DLD1 (cell line): ENCODE data around the gene CNTN1.
"Not testable (repeated sequence)": the region's sequence is repeated elsewhere in the genome, so short reads cannot be mapped to it uniquely, and the experiment has no call there.

ENCODE experiments used
- in situ Hi-C: cut with HindIII; loops from 2 replicates; pipeline ENCODE4 v1.10.0; 2017; ENCODE audit warnings: low sequenced_read_pairs

CNTN1 gene

GRCh38 chr12:41019461-41019860, 327.2 kb downstream of the CNTN1 start:
- in situ Hi-C loops, result no loop called here

- in situ Hi-C loops, result no loop called here
These were observed 331.6 kb downstream of the CNTN1 start for GRCh38 chr12:41023836-41024235.

GRCh38 chr12:41026151-41026550, 333.9 kb downstream of the CNTN1 start:
- in situ Hi-C loops, result no loop called here

GRCh38 chr12:41032386-41032785, 340.1 kb downstream of the CNTN1 start:
- in situ Hi-C loops, result no loop called here

GRCh38 chr12:41034686-41035085, 342.4 kb downstream of the CNTN1 start:
- in situ Hi-C loops, result no loop called here

GRCh38 chr12:41039461-41039860, 347.2 kb downstream of the CNTN1 start:
- in situ Hi-C loops, result no loop called here

- in situ Hi-C loops, result no loop called here
These were observed 353.3 kb downstream of the CNTN1 start for GRCh38 chr12:41045509-41045908.

GRCh38 chr12:41049033-41049432, 356.8 kb downstream of the CNTN1 start:
- in situ Hi-C loops, result no loop called here

- in situ Hi-C loops, result no loop called here
These were observed 359.7 kb downstream of the CNTN1 start for GRCh38 chr12:41051954-41052353.

GRCh38 chr12:41052441-41052840, 360.2 kb downstream of the CNTN1 start:
- in situ Hi-C loops, result no loop called here

GRCh38 chr12:41053046-41053445, 360.8 kb downstream of the CNTN1 start:
- in situ Hi-C loops, result no loop called here

GRCh38 chr12:41055875-41056577, 363.8 kb downstream of the CNTN1 start:
- in situ Hi-C loops, result no loop called here

GRCh38 chr12:41058266-41058665, 366.0 kb downstream of the CNTN1 start:
- in situ Hi-C loops, result no loop called here

- in situ Hi-C loops, result no loop called here
These were observed 369.0 kb downstream of the CNTN1 start for GRCh38 chr12:41061192-41061591.

- in situ Hi-C loops, result no loop called here
These were observed 372.2 kb downstream of the CNTN1 start for GRCh38 chr12:41064411-41064810.

GRCh38 chr12:41067941-41068645, 375.9 kb downstream of the CNTN1 start:
- in situ Hi-C loops, result no loop called here

GRCh38 chr12:41073633-41074472, 381.6 kb downstream of the CNTN1 start:
- in situ Hi-C loops, result no loop called here

GRCh38 chr12:41074473-41074769, 382.2 kb downstream of the CNTN1 start:
- in situ Hi-C loops, result no loop called here

- in situ Hi-C loops, result no loop called here
These were observed 383.9 kb downstream of the CNTN1 start for GRCh38 chr12:41076114-41076513.

GRCh38 chr12:41081241-41081640, 389.0 kb downstream of the CNTN1 start:
- in situ Hi-C loops, result not testable (repeated sequence)

- in situ Hi-C loops, result no loop called here
These were observed 397.2 kb downstream of the CNTN1 start for GRCh38 chr12:41089438-41089837.

GRCh38 chr12:41092115-41092514, 399.9 kb downstream of the CNTN1 start:
- in situ Hi-C loops, result no loop called here
